T-helper 17 cell (primary cell): ENCODE results near the gene ETV7. TPM values are rescaled to one million over a fixed set of nuclear protein-coding genes. Genes with fewer than 3 reads are reported as not detected.
"Not testable (repeated sequence)": the region's sequence is repeated elsewhere in the genome, so short reads cannot be mapped to it uniquely, and the experiment has no call there.

Experiments used
- ATAC-seq: fragments of 150-1000 bp; cut with Tn5 transposase; 2 replicates; pipeline ENCODE4 v1.10.0; 2021; ENCODE audit warnings: mild to moderate bottlenecking, moderate library complexity
- DNase-seq, 3 donors: peaks; one replicate each; pipeline versions ENCODE4 v3.0.0 to v3.0.0-alpha.2; 2020 to 2021
- H3K9me3 ChIP-seq: one replicate; pipeline ENCODE4 v1.7.0; 2013; ENCODE audit warnings: low read length, mild to moderate bottlenecking; ENCODE audit not compliant: control insufficient read depth, poor library complexity, severe bottlenecking
- H3K27ac Mint-ChIP-seq: one replicate; pipeline ENCODE4 v1.8.0; 2022; ENCODE audit warnings: mild to moderate bottlenecking, moderate library complexity, mixed read lengths
- H3K27me3 Mint-ChIP-seq: one replicate; pipeline ENCODE4 v1.8.0; 2022; ENCODE audit warnings: mixed read lengths
- H3K36me3 Mint-ChIP-seq: one replicate; pipeline ENCODE4 v1.8.0; 2022; ENCODE audit warnings: low read depth, mixed read lengths
- H3K4me1 Mint-ChIP-seq: one replicate; pipeline ENCODE4 v1.8.0; 2022; ENCODE audit warnings: mild to moderate bottlenecking, mixed read lengths
- H3K4me3 Mint-ChIP-seq: one replicate; pipeline ENCODE4 v1.8.0; 2022; ENCODE audit warnings: mild to moderate bottlenecking, moderate library complexity, mixed read lengths
- total RNA-seq, 4 donors: library from RNA in 2 of 4; stranded (reverse) in 2 of 4; gene quantifications; one replicate each; pipeline ENCODE4 v1.2.3 and lab custom pipeline; 2022 to 2026

The ETV7 gene
- total RNA-seq, 2 donors from 2014 or later: 0.37 to 2.6 TPM

DNA sequence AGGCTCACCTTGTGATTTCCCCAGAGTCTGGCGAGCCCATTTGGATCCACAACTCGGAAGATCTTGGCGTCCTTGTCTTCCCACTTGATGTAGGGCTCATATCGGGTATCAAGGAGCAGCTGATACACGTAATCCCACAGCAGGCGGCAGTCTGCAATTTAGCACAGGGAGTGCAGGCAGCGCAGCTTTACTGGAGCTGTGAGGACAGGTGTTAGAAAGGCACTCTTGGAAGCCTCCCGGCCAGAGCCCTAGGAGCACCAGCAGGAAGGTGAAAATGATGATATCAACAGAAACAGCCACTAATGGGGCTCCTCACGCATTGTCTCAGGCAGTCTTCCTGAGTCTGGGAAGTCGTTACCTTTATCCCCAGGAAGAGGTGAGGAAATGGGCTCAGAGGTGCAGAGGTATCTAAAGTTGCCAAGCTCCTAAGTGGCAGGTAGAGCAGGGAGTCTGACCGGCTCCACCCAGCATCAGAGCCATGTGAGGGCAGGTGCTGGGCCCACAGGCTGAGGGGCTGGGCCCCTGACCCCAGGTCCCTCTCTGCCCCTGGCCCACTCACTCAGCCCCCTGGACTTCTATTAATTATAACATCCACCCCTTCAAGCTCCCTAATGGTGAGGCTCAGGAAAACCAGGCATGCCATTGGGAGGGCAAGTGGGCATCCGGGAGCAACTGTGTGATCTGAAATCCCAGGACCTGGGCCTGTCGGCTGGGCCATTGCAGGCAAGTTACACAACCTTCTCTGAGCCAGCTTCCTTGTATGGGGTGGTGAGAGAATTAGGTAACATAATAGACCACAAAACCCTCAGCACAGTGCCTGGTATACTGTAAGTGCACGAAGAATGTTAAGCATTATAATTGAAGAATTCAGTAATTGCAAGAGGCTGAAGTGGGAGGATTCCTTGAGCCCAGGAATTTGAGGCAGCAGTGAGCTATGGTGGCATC lies 18.3 kb downstream of the ETV7 start:
- peaks cover 7% of the 10 kb centered on the region for H3K4me1 Mint-ChIP-seq
- peaks cover 4% of the 10 kb centered on the region for H3K27me3 Mint-ChIP-seq
- H3K9me3 ChIP-seq: no peaks in the 10 kb centered on the region
- peaks cover 7% of the 10 kb centered on the region for H3K36me3 Mint-ChIP-seq
- DNase-seq (no peak), ATAC-seq (no peak)
- peak overlapping the region; percentile 57 for H3K4me3 Mint-ChIP-seq
- no peak overlapping the region for H3K27ac Mint-ChIP-seq

DNA sequence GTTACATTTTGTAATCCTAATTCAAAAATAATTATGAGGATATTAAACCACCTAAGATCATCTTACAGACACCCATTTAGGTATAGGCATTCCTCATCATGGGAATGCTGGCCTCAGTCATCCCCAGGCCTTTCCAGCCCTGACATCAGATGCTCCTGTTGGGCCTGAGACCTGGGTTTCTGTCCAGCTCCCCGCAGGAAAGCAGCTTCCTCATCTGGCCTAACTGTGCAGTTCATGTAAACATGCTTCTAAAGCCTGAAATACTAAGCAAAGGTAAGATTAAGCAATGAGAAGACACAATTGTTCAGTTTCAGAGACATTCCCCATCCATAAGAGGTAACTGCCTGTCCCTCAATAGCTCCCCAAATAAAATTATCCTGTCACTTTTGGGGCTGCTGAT lies 19.0 kb downstream of the ETV7 start:
- Mint-ChIP-seq H3K27ac (no peak overlapping the region), H3K4me1 (peaks cover 7% of the 10 kb centered on the region), H3K36me3 (peaks cover 7% of the 10 kb centered on the region), H3K4me3 (no peak overlapping the region), H3K27me3 (peaks cover 4% of the 10 kb centered on the region)
- no peaks in the 10 kb centered on the region for H3K9me3 ChIP-seq
- no peak for ATAC-seq
- DNase-seq: no peak

DNA sequence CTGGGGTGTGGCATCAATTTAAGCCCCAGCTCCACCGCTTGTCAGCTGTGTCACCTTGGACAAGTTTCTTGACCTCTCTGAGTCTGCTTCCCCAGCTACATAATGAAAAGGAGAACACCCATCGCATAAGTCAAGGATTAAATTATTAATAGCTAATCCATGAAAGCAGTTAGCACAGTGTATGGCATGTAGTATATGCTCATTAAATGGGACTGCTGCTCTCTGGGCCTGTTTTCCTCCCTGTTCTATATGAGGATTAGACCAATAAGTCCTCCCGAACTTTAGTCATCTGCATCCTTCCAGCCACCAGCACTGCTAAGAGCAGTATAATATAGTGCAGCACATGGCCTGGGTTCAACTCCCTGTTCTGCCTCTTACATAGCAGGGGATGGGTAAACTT lies 19.7 kb downstream of the ETV7 start:
- peak overlapping the region; percentile 71 for H3K27ac Mint-ChIP-seq
- H3K4me3 Mint-ChIP-seq: no peak overlapping the region
- peaks cover 5% of the 10 kb centered on the region for H3K36me3 Mint-ChIP-seq
- peaks cover 2% of the 10 kb centered on the region for H3K27me3 Mint-ChIP-seq
- H3K9me3 ChIP-seq: no peaks in the 10 kb centered on the region
- H3K4me1 Mint-ChIP-seq: peaks cover 7% of the 10 kb centered on the region
- ATAC-seq: no peak
- no peak for DNase-seq

DNA sequence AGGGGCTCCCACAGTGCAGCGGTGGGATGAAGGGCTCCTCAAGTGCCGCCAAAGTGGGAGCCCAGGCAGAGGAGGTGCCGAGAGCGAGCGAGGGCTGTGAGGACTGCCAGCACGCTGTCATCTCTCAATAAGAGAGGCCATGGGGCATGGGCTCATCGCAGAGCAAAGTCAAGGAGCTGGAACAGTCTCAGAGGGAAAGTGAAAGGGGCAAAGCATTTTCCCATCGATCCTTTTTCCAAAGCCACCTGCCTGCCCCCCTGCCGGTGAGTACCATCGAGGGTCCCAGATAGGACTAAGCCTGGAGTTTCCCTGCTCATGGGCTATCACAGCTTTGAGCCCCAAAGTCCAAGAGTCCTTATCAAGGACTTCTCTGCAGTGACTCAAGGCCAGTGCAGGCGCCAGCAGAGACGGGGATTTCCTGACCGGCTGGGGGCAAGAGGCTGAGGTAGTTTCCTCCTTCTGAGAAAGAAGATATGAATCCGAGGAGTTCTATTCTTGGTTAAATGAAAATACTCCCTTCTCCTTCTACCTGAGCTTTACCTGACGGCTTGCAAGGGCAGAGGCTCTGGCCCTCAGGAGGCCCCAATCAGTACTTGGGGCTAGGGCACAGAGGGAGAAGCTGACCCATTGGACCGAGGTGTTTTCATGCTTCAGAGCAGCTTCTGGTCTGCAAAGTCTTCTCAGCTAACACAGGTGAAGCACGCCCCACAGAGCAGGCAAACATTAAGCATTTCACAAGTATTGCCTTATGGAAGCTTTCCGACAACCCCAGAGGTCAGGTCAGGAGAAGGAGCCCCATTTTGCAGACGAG lies 22.6 kb downstream of the ETV7 start:
- Mint-ChIP-seq H3K36me3 (no peaks in the 10 kb centered on the region), H3K4me1 (peaks cover 5% of the 10 kb centered on the region), H3K27me3 (no peaks in the 10 kb centered on the region), H3K27ac (no peak overlapping the region), H3K4me3 (no peak overlapping the region)
- DNase-seq: no peak
- H3K9me3 ChIP-seq: no peaks in the 10 kb centered on the region
- peak; percentile 49 for ATAC-seq

DNA sequence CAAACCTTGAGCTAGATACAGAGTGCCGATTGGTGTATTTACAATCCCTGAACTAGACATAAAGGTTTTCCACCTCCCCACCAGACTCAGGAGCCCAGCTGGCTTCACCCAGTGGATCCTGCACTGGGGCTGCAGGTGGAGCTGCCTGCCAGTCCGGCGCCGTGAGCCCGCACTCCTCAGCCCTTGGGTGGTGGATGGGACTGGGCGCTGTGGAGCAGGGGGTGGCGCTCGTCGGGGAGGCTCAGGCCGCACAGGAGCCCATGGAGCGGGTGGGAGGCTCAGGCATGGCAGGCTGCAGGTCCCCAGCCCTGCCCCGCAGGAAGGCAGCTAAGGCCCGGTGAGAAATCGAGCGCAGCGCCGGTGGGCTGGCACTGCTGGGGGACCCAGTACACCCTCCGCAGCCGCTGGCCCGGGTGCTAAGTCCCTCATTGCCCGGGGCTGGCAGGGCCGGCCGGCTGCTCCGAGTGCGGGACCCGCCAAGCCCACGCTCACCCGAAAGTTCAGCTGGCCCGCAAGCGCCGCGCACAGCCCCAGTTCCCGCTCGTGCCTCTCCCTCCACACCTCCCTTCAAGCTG lies 23.3 kb downstream of the ETV7 start:
- not testable (repeated sequence) for DNase-seq, H3K9me3 ChIP-seq, H3K4me1 Mint-ChIP-seq, H3K27ac Mint-ChIP-seq, H3K4me3 Mint-ChIP-seq, ATAC-seq, H3K27me3 Mint-ChIP-seq, H3K36me3 Mint-ChIP-seq

DNA sequence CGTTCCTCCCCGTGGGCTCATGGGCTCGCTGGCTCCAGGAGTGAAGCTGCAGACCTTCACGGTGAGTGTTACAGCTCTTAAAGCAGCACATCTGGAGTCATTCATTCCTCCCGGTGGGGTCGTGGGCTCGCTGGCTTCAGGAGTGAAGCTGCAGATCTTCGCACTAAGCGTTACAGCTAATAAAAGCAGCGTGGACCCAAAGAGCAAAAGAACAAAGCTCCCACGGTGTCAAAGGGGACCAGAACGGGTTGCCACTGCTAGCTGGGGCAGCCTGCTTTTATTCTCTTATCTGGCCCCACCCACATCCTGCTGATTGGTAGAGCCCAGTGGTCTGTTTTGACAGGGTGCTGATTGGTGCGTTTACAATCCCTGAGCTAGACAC lies 24.1 kb downstream of the ETV7 start:
- H3K27me3 Mint-ChIP-seq, H3K4me1 Mint-ChIP-seq, DNase-seq, H3K36me3 Mint-ChIP-seq, H3K4me3 Mint-ChIP-seq, H3K9me3 ChIP-seq, H3K27ac Mint-ChIP-seq, ATAC-seq: not testable (repeated sequence)

DNA sequence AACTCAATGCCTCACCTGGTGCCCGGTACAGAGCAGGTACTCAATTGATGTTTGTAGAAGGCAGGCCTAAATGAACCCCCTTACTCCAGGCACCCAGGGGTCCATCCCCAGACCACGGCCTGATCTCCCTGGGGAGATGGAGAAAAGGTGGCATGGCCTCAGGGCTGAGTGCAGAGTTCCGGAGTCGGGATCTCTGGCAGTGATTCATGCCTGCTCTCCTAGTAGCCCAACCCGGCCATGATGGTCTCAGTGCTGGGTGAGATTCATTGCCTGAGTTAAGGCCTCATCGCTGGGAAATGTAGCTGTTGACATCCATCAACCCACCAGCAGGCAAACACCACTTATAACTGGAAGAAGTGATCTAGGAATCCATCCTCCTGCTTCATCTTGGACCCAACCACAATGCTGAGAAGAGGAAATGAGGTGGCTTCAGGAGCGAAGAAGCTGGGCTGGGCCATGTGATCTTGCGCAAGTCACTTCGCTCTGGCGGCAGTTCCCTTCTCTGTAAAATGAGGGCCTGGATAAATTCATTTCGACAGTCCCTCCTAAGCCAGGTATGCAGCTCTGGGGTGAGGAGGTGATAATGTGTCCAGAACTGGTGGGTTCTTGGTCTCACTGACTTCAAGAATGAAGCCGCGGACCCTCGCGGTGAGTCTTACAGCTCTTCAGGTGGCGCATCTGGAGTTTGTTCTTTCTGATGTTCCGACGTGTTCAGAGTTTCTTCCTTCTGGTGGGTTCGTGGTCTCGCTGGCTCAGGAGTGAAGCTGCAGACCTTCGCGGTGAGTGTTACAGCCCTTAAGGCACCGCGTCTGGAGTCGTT lies 24.7 kb downstream of the ETV7 start:
- H3K9me3 ChIP-seq: no peaks in the 10 kb centered on the region
- ATAC-seq (no peak), DNase-seq (no peak)
- Mint-ChIP-seq H3K27me3 (peaks cover 4% of the 10 kb centered on the region), H3K36me3 (no peaks in the 10 kb centered on the region), H3K4me1 (peaks cover 5% of the 10 kb centered on the region), H3K27ac (no peak overlapping the region), H3K4me3 (no peak overlapping the region)

DNA sequence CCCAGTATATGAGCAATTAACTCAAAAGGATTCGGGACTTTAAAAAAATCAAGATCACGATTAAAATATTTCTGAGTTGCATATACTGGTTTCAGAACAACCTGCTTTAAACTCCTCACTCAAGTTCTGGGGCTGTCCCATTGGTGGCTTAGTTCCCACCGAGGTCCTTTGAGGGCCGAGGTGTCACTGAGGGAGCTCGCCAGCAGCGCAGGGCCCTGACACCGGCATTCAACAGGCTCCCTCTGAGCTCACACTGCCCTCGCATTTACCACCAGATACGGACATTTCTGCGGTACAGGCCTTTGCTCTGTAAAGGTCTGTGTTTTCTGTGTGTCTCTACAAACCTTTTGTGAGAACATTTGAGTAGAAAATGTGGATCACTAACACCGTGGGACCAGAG lies 26.4 kb downstream of the ETV7 start:
- H3K9me3 ChIP-seq: no peaks in the 10 kb centered on the region
- H3K27me3 Mint-ChIP-seq: peaks cover 17% of the 10 kb centered on the region
- DNase-seq (no peak), ATAC-seq (no peak)
- peaks cover 7% of the 10 kb centered on the region for H3K4me1 Mint-ChIP-seq
- H3K36me3 Mint-ChIP-seq: no peaks in the 10 kb centered on the region
- no peak overlapping the region for H3K4me3 Mint-ChIP-seq
- no peak overlapping the region for H3K27ac Mint-ChIP-seq

DNA sequence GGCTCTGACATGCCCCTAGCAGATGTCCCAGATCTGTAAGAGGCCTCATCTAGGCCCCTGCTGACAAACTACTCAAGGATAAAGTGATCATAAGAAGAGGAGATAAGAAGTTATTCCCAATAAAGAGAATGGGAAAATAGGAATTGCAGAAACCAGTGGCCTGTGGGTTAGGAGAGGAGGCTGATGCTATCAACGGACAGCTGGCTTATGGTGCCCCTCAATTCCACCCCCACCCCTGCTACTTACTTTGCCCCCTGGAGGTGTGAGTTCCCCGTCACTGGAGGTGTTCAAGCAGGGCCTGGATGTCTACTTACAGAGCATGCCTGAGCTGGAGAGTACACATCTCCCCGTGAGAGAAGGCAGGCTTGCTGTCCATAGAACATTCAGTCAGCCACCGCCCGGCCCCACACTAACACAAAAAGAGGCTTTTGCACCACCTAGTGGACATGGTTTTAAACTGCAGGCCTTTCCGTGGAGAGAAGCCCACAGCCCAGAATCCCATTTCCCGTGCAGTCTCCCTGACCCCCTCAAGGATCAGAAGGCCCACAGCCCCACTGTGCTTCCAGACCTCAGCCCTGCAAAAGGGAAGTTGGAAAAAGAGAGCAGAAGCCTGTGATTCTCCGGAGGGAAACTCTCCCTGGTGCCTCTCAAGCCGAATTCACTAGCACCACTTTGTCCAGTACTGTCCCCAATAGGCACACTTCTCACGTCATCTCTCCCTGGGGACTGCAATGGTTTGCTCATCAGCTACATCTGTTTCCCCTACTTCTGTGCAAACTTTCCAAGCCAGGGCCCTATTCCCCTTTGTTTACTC lies 27.0 kb downstream of the ETV7 start:
- H3K27ac Mint-ChIP-seq: no peak overlapping the region
- H3K4me3 Mint-ChIP-seq: no peak overlapping the region
- ATAC-seq: peak; percentile 88
- peaks cover 7% of the 10 kb centered on the region for H3K4me1 Mint-ChIP-seq
- H3K9me3 ChIP-seq: no peaks in the 10 kb centered on the region
- peak; percentile 30 to 60 (median 45) for DNase-seq
- no peaks in the 10 kb centered on the region for H3K36me3 Mint-ChIP-seq
- peaks cover 17% of the 10 kb centered on the region for H3K27me3 Mint-ChIP-seq

DNA sequence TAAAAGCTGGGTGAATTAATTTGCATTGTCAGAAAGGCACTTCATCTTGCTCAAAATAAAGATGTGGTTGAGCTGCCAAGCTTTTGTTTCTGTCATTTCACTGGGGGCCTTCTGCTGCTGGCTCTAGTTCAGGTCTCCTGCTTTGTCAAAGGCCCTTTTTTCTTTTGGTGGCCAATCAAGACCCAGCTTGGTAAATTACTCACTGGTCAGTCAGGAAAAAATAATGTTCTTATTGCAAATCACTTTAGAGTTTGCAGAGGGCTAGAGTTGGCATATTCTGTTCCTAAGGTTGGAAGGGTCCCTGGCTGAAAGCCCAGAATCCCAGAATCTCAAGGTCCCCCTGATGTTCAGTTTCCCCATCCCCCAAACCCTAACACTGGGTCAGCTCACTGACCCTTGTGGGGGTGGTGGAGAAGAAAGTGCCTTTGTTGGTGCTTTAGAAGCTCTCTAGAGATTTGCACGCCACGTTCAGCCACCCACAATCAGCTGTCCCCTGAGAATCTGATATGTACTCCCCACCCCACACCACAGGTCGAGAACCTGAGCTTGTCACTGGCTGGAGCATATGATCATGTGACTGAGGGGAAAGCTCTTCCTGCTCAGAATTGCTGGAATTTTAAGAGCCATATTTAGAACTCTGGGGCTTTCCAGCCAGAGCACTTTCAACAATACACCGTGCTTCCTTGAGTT lies 29.1 kb downstream of the ETV7 start:
- Mint-ChIP-seq H3K27ac (no peak overlapping the region), H3K4me3 (no peak overlapping the region), H3K4me1 (peaks cover 7% of the 10 kb centered on the region), H3K36me3 (no peaks in the 10 kb centered on the region), H3K27me3 (peaks cover 17% of the 10 kb centered on the region)
- H3K9me3 ChIP-seq: no peaks in the 10 kb centered on the region
- ATAC-seq: no peak
- DNase-seq: no peak

DNA sequence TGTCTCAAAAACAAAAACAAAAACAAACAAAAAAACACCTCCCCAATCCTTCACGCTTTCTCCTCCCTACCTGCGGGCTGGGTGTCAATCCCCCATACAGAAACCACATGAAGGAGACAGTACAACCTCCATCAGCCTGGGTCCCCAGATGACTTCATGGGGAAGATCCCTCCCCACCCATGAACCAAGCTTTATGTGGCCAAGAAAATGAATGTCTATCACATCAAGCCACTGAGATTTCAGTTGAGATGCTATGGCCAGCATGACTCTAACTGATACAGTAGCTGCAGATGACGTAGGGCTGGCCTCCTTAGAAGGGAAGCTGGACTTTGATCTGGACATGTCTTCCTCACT lies 29.6 kb downstream of the ETV7 start:
- no peak overlapping the region for H3K27ac Mint-ChIP-seq
- DNase-seq: no peak
- no peaks in the 10 kb centered on the region for H3K36me3 Mint-ChIP-seq
- H3K27me3 Mint-ChIP-seq: peaks cover 17% of the 10 kb centered on the region
- no peak overlapping the region for H3K4me3 Mint-ChIP-seq
- H3K4me1 Mint-ChIP-seq: peaks cover 7% of the 10 kb centered on the region
- ATAC-seq: peak; percentile 68
- no peaks in the 10 kb centered on the region for H3K9me3 ChIP-seq

DNA sequence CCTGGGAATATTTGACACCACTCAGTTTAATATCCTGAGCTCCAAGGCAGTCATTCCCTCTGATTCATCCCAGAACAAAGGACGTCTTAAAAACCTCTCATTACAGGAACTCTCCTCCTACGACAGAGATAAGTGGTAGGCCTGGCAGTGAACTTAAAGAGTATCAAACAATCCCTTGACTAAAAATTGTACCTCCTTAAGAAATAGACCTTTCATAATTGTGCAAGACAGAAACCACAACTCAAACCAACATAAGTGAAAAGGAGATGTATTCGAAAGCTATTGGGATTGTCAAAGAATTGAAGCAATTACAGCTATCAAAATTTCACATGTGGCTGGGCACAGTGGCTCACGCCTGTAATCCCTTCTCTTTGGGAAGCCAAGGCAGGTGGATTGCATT lies 31.6 kb downstream of the ETV7 start:
- ATAC-seq: no peak
- H3K9me3 ChIP-seq: no peaks in the 10 kb centered on the region
- Mint-ChIP-seq H3K4me1 (peaks cover 5% of the 10 kb centered on the region), H3K27me3 (peaks cover 17% of the 10 kb centered on the region), H3K36me3 (no peaks in the 10 kb centered on the region), H3K27ac (no peak overlapping the region), H3K4me3 (no peak overlapping the region)
- no peak for DNase-seq
